ENCODE measurements around the gene SEPTIN12.

GRCh38 chr16:4771646-4772045 lies 16.5 kb downstream of the SEPTIN12 start:
- TF ChIP-seq CTCF (IDR thresholded peaks at IDR 0.05) (no peak), EP300 (IDR thresholded peaks at IDR 0.05) (no peak), POLR2A (IDR thresholded peaks at IDR 0.05) (no peak)

Measured in ovary (tissue), 3 donors.